GM18508 (cell line): ENCODE data around the gene TMC4.
"Not testable (repeated sequence)": the region's sequence is repeated elsewhere in the genome, so short reads cannot be mapped to it uniquely, and the experiment has no call there.

Experiments
- ATAC-seq: cut with Tn5 transposase; IDR thresholded peaks from one replicate; pipeline ENCODE4 v1.9.1; 2021; ENCODE audit warnings: moderate number of reproducible peaks; ENCODE audit not compliant: insufficient read depth, unreplicated experiment

TMC4 gene

GRCh38 chr19:54172471-54173358 is at the start of gene TMC4:
TMC4 (minus strand) TSS chr19:54173160; CDS start chr19:54173117, 43 bp downstream.
- no peak for ATAC-seq

- ATAC-seq: not testable (repeated sequence)
These were observed 49.0 kb upstream of the TMC4 start for GRCh38 chr19:54221947-54222346.

- not testable (repeated sequence) for ATAC-seq
These were observed 46.7 kb upstream of the TMC4 start for GRCh38 chr19:54219702-54220101.

GRCh38 chr19:54218960-54219661 is 46.2 kb upstream of the TMC4 start:
- ATAC-seq: no peak

- no peak for ATAC-seq
These were observed 45.3 kb upstream of the TMC4 start for GRCh38 chr19:54218259-54218658.

GRCh38 chr19:54217517-54218247 is 44.7 kb upstream of the TMC4 start:
- ATAC-seq: not testable (repeated sequence)

GRCh38 chr19:54216869-54217268 is 43.9 kb upstream of the TMC4 start:
- ATAC-seq: no peak

- ATAC-seq: not testable (repeated sequence)
These were observed 41.8 kb upstream of the TMC4 start for GRCh38 chr19:54214734-54215133.

- ATAC-seq: not testable (repeated sequence)
These were observed 41.3 kb upstream of the TMC4 start for GRCh38 chr19:54214217-54214616.

GRCh38 chr19:54211235-54211634 is 38.3 kb upstream of the TMC4 start:
- ATAC-seq: no peak

GRCh38 chr19:54209811-54210494 is 37.0 kb upstream of the TMC4 start:
- ATAC-seq: no peak

- ATAC-seq: no peak
These were observed 36.3 kb upstream of the TMC4 start for GRCh38 chr19:54209058-54209810.

- ATAC-seq: no peak
These were observed 35.8 kb upstream of the TMC4 start for GRCh38 chr19:54208784-54209057.

GRCh38 chr19:54207983-54208783 is 35.2 kb upstream of the TMC4 start:
- ATAC-seq: no peak

- no peak for ATAC-seq
These were observed 34.7 kb upstream of the TMC4 start for GRCh38 chr19:54207676-54207982.

GRCh38 chr19:54207193-54207592 is 34.2 kb upstream of the TMC4 start:
- not testable (repeated sequence) for ATAC-seq

GRCh38 chr19:54206831-54207177 is 33.8 kb upstream of the TMC4 start:
- no peak for ATAC-seq

- no peak for ATAC-seq
These were observed 33.3 kb upstream of the TMC4 start for GRCh38 chr19:54206030-54206830.
